GM18517 (cell line): Measurements from ENCODE around the gene ZFAND3.

ENCODE experiments used
- ATAC-seq: cut with Tn5 transposase; IDR thresholded peaks from one replicate; pipeline ENCODE4 v1.9.1; 2021; ENCODE audit warnings: mild to moderate bottlenecking, moderate library complexity; ENCODE audit not compliant: unreplicated experiment

Gene ZFAND3

GRCh38 chr6:38068854-38069590 is 249.5 kb downstream of the ZFAND3 start:
- no peak for ATAC-seq

GRCh38 chr6:38077488-38078030 is 258.0 kb downstream of the ZFAND3 start:
- no peak for ATAC-seq

- ATAC-seq, result no peak
Observed at GRCh38 chr6:38078671-38079070, 259.1 kb downstream of the ZFAND3 start.

GRCh38 chr6:38079107-38079506 is 259.6 kb downstream of the ZFAND3 start:
- no peak for ATAC-seq

- no peak for ATAC-seq
Observed at GRCh38 chr6:38079537-38079936, 260.0 kb downstream of the ZFAND3 start.

GRCh38 chr6:38080360-38080759 is 260.8 kb downstream of the ZFAND3 start:
- ATAC-seq, result no peak

GRCh38 chr6:38080889-38081288 is 261.4 kb downstream of the ZFAND3 start:
- ATAC-seq, result no peak

- ATAC-seq, result no peak
Observed at GRCh38 chr6:38085031-38085430, 265.5 kb downstream of the ZFAND3 start.

- ATAC-seq, result no peak
Observed at GRCh38 chr6:38086346-38086745, 266.8 kb downstream of the ZFAND3 start.

- no peak for ATAC-seq
Observed at GRCh38 chr6:38088010-38088409, 268.5 kb downstream of the ZFAND3 start.

GRCh38 chr6:38088829-38089228 is 269.3 kb downstream of the ZFAND3 start:
- ATAC-seq, result no peak

GRCh38 chr6:38091613-38092012 is 272.1 kb downstream of the ZFAND3 start:
- no peak for ATAC-seq

GRCh38 chr6:38092465-38092864 is 272.9 kb downstream of the ZFAND3 start:
- no peak for ATAC-seq

GRCh38 chr6:38092964-38093363 is 273.4 kb downstream of the ZFAND3 start:
- ATAC-seq, result no peak

GRCh38 chr6:38095054-38095453 is 275.5 kb downstream of the ZFAND3 start:
- ATAC-seq, result no peak

- no peak for ATAC-seq
Observed at GRCh38 chr6:38099221-38099620, 279.7 kb downstream of the ZFAND3 start.

GRCh38 chr6:38100380-38100779 is 280.9 kb downstream of the ZFAND3 start:
- ATAC-seq, result no peak

GRCh38 chr6:38103921-38104320 is 284.4 kb downstream of the ZFAND3 start:
- ATAC-seq, result no peak

- ATAC-seq, result no peak
Observed at GRCh38 chr6:38105066-38105465, 285.5 kb downstream of the ZFAND3 start.

GRCh38 chr6:38107073-38107472 is 287.5 kb downstream of the ZFAND3 start:
- ATAC-seq, result no peak

- ATAC-seq, result no peak
Observed at GRCh38 chr6:38110481-38110971, 291.0 kb downstream of the ZFAND3 start.

- no peak for ATAC-seq
Observed at GRCh38 chr6:38112181-38112580, 292.7 kb downstream of the ZFAND3 start.
